A673 (cell line): ENCODE measurements around the gene C11orf21. TPM values are rescaled to one million over a fixed set of nuclear protein-coding genes. Genes with fewer than 3 reads are reported as not detected.
"Not testable (repeated sequence)": the region's sequence is repeated elsewhere in the genome, so short reads cannot be mapped to it uniquely, and the experiment has no call there.

Experiments
- BruUV-seq: library from RNA; stranded (reverse); fragments of 400-500 nt; replicated peaks from 2 replicates; lab custom pipeline; 2021; lab: Mats Ljungman, UMichigan
- CTCF ChIA-PET: fragments of 300-600 bp; sonication (Branson Sonifier 250); formaldehyde crosslinking; loops from one replicate; lab custom pipeline; 2022; ENCODE audit warnings: antibody characterized with exemption; lab: Charles Lee
- POLR2A ChIA-PET: fragments of 300-600 bp; sonication (Branson Sonifier 250); formaldehyde crosslinking; loops from one replicate; lab custom pipeline; 2022; ENCODE audit warnings: antibody characterized with exemption; ENCODE audit not compliant: low non-redundant PET; lab: Charles Lee
- DNase-seq: peaks from one replicate; pipeline ENCODE4 v3.0.0-alpha.2; 2015; ENCODE audit warnings: low spot score
- H3K27ac ChIP-seq: fragments of 200-600 bp; sonication (generic); 2 replicates; pipeline ENCODE4 v1.5.1; 2016; ENCODE audit warnings: mixed run types, low read depth, mild to moderate bottlenecking, mixed read lengths, antibody characterized with exemption, low read length; ENCODE audit not compliant: poor library complexity, severe bottlenecking
- H3K27me3 ChIP-seq: fragments of 200-600 bp; sonication (generic); replicated peaks from 2 replicates; pipeline ENCODE4 v1.6.1; 2017; ENCODE audit warnings: mixed run types, low read depth, mild to moderate bottlenecking, mixed read lengths, antibody characterized with exemption, low read length; ENCODE audit not compliant: insufficient read depth, poor library complexity
- H3K36me3 ChIP-seq: fragments of 200-600 bp; sonication (generic); 2 replicates; pipeline ENCODE4 v1.6.1; 2016; ENCODE audit warnings: mixed run types, mild to moderate bottlenecking, mixed read lengths, antibody characterized with exemption, low read length; ENCODE audit not compliant: insufficient read depth, poor library complexity, severe bottlenecking
- H3K4me1 ChIP-seq: fragments of 200-600 bp; sonication (generic); 2 replicates; pipeline ENCODE4 v1.6.1; 2017; ENCODE audit warnings: mixed run types, mild to moderate bottlenecking, mixed read lengths, antibody characterized with exemption, low read length; ENCODE audit not compliant: insufficient read depth, poor library complexity, severe bottlenecking
- H3K4me3 ChIP-seq: fragments of 200-600 bp; sonication (generic); 2 replicates; pipeline ENCODE4 v1.5.1; 2016; ENCODE audit warnings: low read depth, mixed run types, mild to moderate bottlenecking, mixed read lengths, low read length; ENCODE audit not compliant: poor library complexity, severe bottlenecking
- H3K9me3 ChIP-seq: fragments of 200-600 bp; sonication (generic); 2 replicates; pipeline ENCODE4 v1.6.1; 2016; ENCODE audit warnings: mixed run types, low read depth, mild to moderate bottlenecking, mixed read lengths, antibody characterized with exemption, low read length; ENCODE audit not compliant: poor library complexity, severe bottlenecking
- EZH2 ChIP-seq: fragments of 200-600 bp; sonication (generic); IDR thresholded peaks from 2 replicates; pipeline ENCODE4 v1.6.1; 2017; ENCODE audit warnings: borderline replicate concordance, low read depth, mild to moderate bottlenecking, mixed read lengths, antibody characterized with exemption, low read length; ENCODE audit not compliant: poor library complexity, severe bottlenecking
- intact Hi-C: fragments of 100-400 bp; cut with micrococcal nuclease; formaldehyde crosslinking; loops from one replicate; pipeline ENCODE4 v1.10.0; 2022; ENCODE audit not compliant: unreplicated experiment
- total RNA-seq: library from RNA; stranded (reverse); gene quantifications from 2 replicates; pipeline ENCODE4 v1.2.3, GENCODE V29; 2021
- TF ChIP-seq, protein P1 (sequence below): fragments of 300-800, 200-600 bp; sonication (generic); conservative IDR thresholded peaks from 2 replicates; pipeline ENCODE4 v1.5.1; 2017; ENCODE audit warnings: low read depth, mild to moderate bottlenecking, antibody characterized with exemption, low read length, moderate library complexity, mixed read lengths

Gene C11orf21
- total RNA-seq, 1 experiment from 2014 or later = not detected

DNA sequence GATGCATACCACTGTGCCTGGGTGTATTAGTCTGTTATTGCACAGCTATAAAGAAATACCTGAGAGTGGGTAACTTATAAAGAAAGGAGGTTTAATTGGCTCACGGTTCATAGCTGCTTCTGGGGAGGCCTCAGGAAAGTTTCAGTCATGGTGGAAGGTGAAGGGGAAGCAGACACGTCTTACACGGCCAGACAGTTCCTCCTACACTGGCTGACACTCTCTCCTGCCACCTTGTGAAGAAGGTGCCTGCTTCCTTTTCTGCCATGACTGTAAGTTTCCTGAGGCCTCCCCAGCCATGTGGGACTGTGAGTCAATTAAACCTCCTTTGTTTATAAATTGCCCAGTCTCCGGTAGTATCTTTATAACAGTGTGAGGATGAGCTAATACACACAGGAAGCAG is 41.8 kb upstream of the C11orf21 start:
- intact Hi-C loops = no loop called here
- no peak overlapping the region for H3K27ac ChIP-seq
- CTCF ChIA-PET = no interaction called here
- no peaks in the 10 kb centered on the region for H3K4me1 ChIP-seq
- TF ChIP-seq, protein P1, sequence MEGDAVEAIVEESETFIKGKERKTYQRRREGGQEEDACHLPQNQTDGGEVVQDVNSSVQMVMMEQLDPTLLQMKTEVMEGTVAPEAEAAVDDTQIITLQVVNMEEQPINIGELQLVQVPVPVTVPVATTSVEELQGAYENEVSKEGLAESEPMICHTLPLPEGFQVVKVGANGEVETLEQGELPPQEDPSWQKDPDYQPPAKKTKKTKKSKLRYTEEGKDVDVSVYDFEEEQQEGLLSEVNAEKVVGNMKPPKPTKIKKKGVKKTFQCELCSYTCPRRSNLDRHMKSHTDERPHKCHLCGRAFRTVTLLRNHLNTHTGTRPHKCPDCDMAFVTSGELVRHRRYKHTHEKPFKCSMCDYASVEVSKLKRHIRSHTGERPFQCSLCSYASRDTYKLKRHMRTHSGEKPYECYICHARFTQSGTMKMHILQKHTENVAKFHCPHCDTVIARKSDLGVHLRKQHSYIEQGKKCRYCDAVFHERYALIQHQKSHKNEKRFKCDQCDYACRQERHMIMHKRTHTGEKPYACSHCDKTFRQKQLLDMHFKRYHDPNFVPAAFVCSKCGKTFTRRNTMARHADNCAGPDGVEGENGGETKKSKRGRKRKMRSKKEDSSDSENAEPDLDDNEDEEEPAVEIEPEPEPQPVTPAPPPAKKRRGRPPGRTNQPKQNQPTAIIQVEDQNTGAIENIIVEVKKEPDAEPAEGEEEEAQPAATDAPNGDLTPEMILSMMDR = no peak
- TF ChIP-seq EZH2 = no peak
- H3K36me3 ChIP-seq = no peaks in the 10 kb centered on the region
- no peak overlapping the region for H3K4me3 ChIP-seq
- no peak for DNase-seq
- no TSS peak for BruUV-seq
- no peaks in the 10 kb centered on the region for H3K27me3 ChIP-seq
- POLR2A ChIA-PET = no interaction called here
- H3K9me3 ChIP-seq = no peaks in the 10 kb centered on the region

DNA sequence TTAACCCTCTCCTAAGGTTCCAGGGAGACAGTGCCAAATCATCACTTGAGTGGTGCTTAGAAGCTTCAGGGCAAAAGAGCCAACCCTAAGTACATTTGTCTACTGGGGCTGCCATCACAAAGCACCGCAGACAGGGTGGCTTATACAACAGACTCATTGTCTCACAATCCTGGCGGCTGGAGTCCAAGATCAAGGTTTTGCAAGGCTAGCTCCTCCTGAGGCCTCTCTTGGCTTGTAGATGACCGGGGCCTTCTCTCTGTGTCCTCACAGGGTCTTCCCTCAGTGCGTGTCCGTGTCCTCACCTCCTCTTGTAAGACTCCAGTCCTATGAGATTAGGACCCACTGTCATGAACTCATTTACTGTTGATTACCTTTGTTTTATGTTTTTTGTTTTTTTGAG is 41.3 kb upstream of the C11orf21 start:
- Histone ChIP-seq H3K27ac (no peak overlapping the region), H3K36me3 (no peaks in the 10 kb centered on the region), H3K4me3 (no peak overlapping the region), H3K9me3 (no peaks in the 10 kb centered on the region), H3K27me3 (no peaks in the 10 kb centered on the region), H3K4me1 (no peaks in the 10 kb centered on the region)
- TF ChIP-seq EZH2 = no peak
- TF ChIP-seq, protein P1 = no peak
- DNase-seq = no peak
- no TSS peak for BruUV-seq
- ChIA-PET POLR2A (no interaction called here), CTCF (no interaction called here)
- intact Hi-C loops = no loop called here

DNA sequence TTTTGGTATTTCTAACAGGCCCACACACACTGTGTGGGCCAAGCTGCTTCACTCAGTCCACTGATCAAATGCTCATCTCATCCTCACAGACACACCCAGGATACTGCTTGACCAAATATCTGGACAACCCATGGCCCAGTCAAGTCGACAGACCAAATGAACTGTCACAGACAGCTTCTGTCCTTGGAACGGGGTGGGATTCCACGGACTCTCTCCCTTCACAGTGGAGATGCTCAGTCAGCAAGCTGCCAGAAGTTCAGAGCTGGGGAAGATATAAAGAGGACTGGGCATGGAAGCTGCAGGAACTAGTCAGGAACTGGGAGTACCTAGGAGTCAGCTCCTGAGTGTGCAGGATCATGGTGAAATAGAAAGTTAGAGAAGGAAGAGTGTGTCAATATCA is 40.8 kb upstream of the C11orf21 start:
- H3K4me3 ChIP-seq = no peak overlapping the region
- no peaks in the 10 kb centered on the region for H3K27me3 ChIP-seq
- no peak for TF ChIP-seq EZH2
- TF ChIP-seq, protein P1 = no peak
- H3K27ac ChIP-seq = no peak overlapping the region
- no peaks in the 10 kb centered on the region for H3K4me1 ChIP-seq
- POLR2A ChIA-PET = no interaction called here
- CTCF ChIA-PET = no interaction called here
- no peak for DNase-seq
- intact Hi-C loops = no loop called here
- H3K36me3 ChIP-seq = no peaks in the 10 kb centered on the region
- no peaks in the 10 kb centered on the region for H3K9me3 ChIP-seq
- no TSS peak for BruUV-seq

DNA sequence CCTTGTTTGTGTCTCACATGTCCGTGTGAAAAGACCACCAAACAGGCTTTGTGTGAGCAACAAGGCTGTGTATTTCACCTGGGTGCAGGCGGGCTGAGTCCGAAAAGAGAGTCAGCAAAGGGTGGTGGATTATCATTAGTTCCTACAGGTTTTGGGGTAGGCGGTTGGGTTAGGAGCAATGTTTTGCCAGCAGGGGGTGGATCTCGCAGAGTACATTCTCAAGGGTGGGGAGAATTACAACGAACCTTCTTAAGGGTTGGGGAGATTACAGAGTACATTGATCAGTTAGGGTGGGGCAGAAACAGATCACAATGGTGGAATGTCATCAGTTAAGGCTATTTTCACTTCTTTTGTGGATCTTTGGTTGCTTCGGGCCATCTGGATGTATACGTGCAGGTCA is 37.0 kb upstream of the C11orf21 start:
- BruUV-seq, H3K4me3 ChIP-seq, DNase-seq, H3K27ac ChIP-seq, POLR2A ChIA-PET, H3K9me3 ChIP-seq, intact Hi-C loops, CTCF ChIA-PET, H3K36me3 ChIP-seq, H3K4me1 ChIP-seq, H3K27me3 ChIP-seq: not testable (repeated sequence)

DNA sequence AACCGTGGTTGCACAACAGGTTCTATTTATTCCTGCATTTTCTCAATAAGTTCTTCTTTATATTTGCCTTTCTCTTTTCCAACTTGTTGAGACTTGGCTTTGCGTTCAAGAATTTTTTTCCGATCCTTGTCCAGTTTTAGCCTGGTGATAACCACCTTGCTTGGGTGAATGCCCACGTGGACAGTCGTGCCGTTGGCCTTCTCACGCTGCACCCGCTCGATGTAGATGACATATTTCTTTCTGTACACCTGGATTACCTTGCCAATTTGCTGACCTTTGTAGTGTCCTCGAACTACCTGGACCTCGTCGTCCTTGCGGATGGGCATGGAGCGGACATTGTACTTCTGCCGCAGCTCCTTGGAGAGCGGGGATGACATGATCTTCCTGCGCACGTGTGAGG is 33.6 kb upstream of the C11orf21 start:
- BruUV-seq, H3K27me3 ChIP-seq, H3K27ac ChIP-seq, DNase-seq, H3K4me3 ChIP-seq, CTCF ChIA-PET, H3K36me3 ChIP-seq, POLR2A ChIA-PET, intact Hi-C loops, H3K9me3 ChIP-seq, H3K4me1 ChIP-seq: not testable (repeated sequence)
